H1 (cell line): ENCODE data around the gene DDOST.
A peak's percentile ranks its signal among the peaks of the same experiment; 100 is the strongest.

Source experiments
- EGR1 ChIP-seq: IDR thresholded peaks from 2 replicates; pipeline ENCODE4 v1.6.1; 2011; ENCODE audit warnings: low read depth, low read length, borderline replicate concordance
- EP300 ChIP-seq, 2 experiments: IDR thresholded peaks; 1 replicate in 1 of 2; 2 replicates in 1 of 2; pipeline ENCODE4 v1.6.1; 2011 to 2012; ENCODE audit warnings: low read depth in 2 of 2, low read length in 2 of 2, mild to moderate bottlenecking in 2 of 2, borderline replicate concordance in 1 of 2, inconsistent platforms in 1 of 2, moderate library complexity in 1 of 2
- EZH2 ChIP-seq: fragments of 200-600 bp; sonication (generic); IDR thresholded peaks from 2 replicates; pipeline ENCODE4 v1.7.1; 2012; ENCODE audit warnings: low read depth, mild to moderate bottlenecking, moderate library complexity, low read length, inconsistent platforms; ENCODE audit not compliant: severe bottlenecking
- KDM5A ChIP-seq: fragments of 200-600 bp; IDR thresholded peaks from 2 replicates; pipeline ENCODE4 v1.7.1; 2012; ENCODE audit warnings: mild to moderate bottlenecking, low read length, inconsistent platforms, mixed read lengths
- TF ChIP-seq, protein P1 (sequence below): IDR thresholded peaks from 2 replicates; pipeline ENCODE4 v1.6.1; 2011; ENCODE audit warnings: low read length, improper control_type of control experiment
- TF ChIP-seq, protein P2 (sequence below), 3 experiments: IDR thresholded peaks; 1 replicate in 2 of 3; 2 replicates in 1 of 3; pipeline versions ENCODE4 v1.5.1 to v1.6.1; 2011; ENCODE audit warnings: low read length in 3 of 3, mild to moderate bottlenecking in 3 of 3, inconsistent platforms in 2 of 3, low read depth in 1 of 3, moderate library complexity in 1 of 3; ENCODE audit not compliant: insufficient read depth in 1 of 3; ENCODE audit errors: control extremely low read depth in 1 of 3

DNA sequence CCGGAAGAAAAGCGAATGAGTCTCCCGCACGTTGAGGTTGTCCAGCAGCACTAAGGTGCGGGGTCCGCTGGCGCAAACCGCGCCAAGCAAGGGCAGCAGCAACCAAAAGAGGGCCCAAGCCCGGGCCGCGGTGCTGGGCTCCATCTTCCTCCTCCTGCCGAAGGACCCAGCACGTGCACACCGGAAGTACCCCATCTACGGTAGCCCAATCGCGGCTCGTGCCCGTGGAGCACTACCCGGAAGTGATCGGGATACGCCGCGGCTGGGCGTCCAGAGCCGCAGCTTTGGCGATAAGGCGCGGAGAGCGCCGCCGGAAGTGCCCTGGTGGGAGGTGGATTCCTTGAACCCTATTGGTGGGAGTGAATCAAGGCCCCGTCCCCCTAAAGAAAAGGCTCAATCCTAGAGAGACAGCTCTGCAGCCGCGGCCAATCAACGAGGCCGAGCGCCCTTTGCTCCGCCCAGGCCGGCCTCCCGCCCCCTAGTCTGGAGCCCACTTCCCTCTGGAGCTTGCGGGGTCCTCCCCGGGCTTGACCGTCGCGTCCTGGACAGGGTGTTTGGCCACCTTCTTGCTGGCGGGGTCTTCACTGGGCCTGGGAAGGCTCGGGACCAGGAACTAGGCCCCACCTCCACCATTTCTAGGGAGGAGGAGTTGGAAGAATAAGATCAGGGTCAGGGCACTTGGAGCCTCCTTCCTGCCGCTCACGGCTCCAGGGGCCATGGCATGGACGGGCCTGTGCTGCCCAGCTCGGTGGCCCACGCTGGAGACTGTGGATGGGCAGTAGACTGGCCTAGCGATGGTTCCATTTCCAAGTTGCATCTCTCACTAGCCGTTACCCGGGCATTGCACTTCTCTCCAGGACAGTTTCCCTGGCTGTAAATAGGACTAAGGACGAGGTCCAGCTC is at the start of gene DDOST:
- TF ChIP-seq, protein P1, sequence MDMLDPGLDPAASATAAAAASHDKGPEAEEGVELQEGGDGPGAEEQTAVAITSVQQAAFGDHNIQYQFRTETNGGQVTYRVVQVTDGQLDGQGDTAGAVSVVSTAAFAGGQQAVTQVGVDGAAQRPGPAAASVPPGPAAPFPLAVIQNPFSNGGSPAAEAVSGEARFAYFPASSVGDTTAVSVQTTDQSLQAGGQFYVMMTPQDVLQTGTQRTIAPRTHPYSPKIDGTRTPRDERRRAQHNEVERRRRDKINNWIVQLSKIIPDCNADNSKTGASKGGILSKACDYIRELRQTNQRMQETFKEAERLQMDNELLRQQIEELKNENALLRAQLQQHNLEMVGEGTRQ, result no peak
- TF ChIP-seq, protein P2, sequence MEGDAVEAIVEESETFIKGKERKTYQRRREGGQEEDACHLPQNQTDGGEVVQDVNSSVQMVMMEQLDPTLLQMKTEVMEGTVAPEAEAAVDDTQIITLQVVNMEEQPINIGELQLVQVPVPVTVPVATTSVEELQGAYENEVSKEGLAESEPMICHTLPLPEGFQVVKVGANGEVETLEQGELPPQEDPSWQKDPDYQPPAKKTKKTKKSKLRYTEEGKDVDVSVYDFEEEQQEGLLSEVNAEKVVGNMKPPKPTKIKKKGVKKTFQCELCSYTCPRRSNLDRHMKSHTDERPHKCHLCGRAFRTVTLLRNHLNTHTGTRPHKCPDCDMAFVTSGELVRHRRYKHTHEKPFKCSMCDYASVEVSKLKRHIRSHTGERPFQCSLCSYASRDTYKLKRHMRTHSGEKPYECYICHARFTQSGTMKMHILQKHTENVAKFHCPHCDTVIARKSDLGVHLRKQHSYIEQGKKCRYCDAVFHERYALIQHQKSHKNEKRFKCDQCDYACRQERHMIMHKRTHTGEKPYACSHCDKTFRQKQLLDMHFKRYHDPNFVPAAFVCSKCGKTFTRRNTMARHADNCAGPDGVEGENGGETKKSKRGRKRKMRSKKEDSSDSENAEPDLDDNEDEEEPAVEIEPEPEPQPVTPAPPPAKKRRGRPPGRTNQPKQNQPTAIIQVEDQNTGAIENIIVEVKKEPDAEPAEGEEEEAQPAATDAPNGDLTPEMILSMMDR (IDR thresholded peaks at IDR 0.05; ENCODE audit: control extremely low read depth in 1 of 3, insufficient read depth in 1 of 3, low read depth in 1 of 3, low read length in 3 of 3), result peak; percentile 13 to 47 (median 23); a peak in 3 of 4 replicates
- TF ChIP-seq EP300 (IDR thresholded peaks at IDR 0.05; ENCODE audit: borderline replicate concordance in 1 of 2, low read depth in 2 of 2, low read length in 2 of 2), result no peak
- TF ChIP-seq KDM5A, result peak; percentile 58; the same call in 1 of the 2 replicates
- no peak for TF ChIP-seq EZH2
- peak; percentile 86 for TF ChIP-seq EGR1
